Activated CD8-positive, alpha-beta memory T cell treated with anti-CD3 and anti-CD28 coated beads for 24 hours (primary cell): ENCODE data around the gene MRPS34.
A peak's percentile ranks its signal among the peaks of the same experiment; 100 is the strongest.

Source experiments
- DNase-seq: peaks from one replicate; pipeline ENCODE4 v3.0.0-alpha.2; 2020

MRPS34 gene

GRCh38 chr16:1794221-1794871 lies 21.4 kb upstream of the MRPS34 start:
- no peak for DNase-seq

- DNase-seq = no peak
Measured at GRCh38 chr16:1793578-1794220, 20.8 kb upstream of the MRPS34 start, which contains the start of gene IGFALS. Gene IGFALS (minus strand): TSS chr16:1793705. CDS start chr16:1793652, 53 bp downstream.

- no peak for DNase-seq
Measured at GRCh38 chr16:1792836-1793577, 20.1 kb upstream of the MRPS34 start.

- DNase-seq = no peak
Measured at GRCh38 chr16:1791943-1792812, 19.2 kb upstream of the MRPS34 start.

- DNase-seq = no peak
Measured at GRCh38 chr16:1791256-1791942, 18.5 kb upstream of the MRPS34 start.

- no peak for DNase-seq
Measured at GRCh38 chr16:1790611-1791255, 17.8 kb upstream of the MRPS34 start.

GRCh38 chr16:1790261-1790610 lies 17.3 kb upstream of the MRPS34 start:
- DNase-seq = no peak

GRCh38 chr16:1789643-1790045 lies 16.7 kb upstream of the MRPS34 start:
- no peak for DNase-seq

GRCh38 chr16:1788708-1789100 lies 15.8 kb upstream of the MRPS34 start:
- no peak for DNase-seq

GRCh38 chr16:1788095-1788707 lies 15.3 kb upstream of the MRPS34 start:
- no peak for DNase-seq

- peak; percentile 50 for DNase-seq
Measured at GRCh38 chr16:1787322-1788094, 14.6 kb upstream of the MRPS34 start.

- peak; percentile 51 for DNase-seq
Measured at GRCh38 chr16:1787056-1787321, 14.1 kb upstream of the MRPS34 start.

GRCh38 chr16:1786242-1787055 lies 13.5 kb upstream of the MRPS34 start:
- DNase-seq = peak; percentile 52

- peak; percentile 49 for DNase-seq
Measured at GRCh38 chr16:1785846-1786170, 12.9 kb upstream of the MRPS34 start.

- peak; percentile 48 for DNase-seq
Measured at GRCh38 chr16:1784977-1785845, 12.3 kb upstream of the MRPS34 start.

- DNase-seq = peak; percentile 96
Measured at GRCh38 chr16:1782408-1783264, 9.7 kb upstream of the MRPS34 start, which contains the start of the genes NUBP2 and SPSB3. Gene NUBP2 (plus strand): TSS chr16:1782960. CDS start chr16:1783021, 61 bp downstream. Gene SPSB3 (minus strand): TSS chr16:1782571. CDS start chr16:1781483, 1,088 bp downstream.

- no peak for DNase-seq
Measured at GRCh38 chr16:1781758-1782407, 8.9 kb upstream of the MRPS34 start.
